ENCODE measurements around the gene C1QA.

- TF ChIP-seq CTCF (IDR thresholded peaks at IDR 0.05) (no peak), POLR2A (IDR thresholded peaks at IDR 0.05) (no peak)
Observed at GRCh38 chr1:22600071-22600816, 36.2 kb upstream of the C1QA start.
